Keratinocyte (primary cell): ENCODE results near the gene CD36. TPM values are rescaled to one million over a fixed set of nuclear protein-coding genes. Genes with fewer than 3 reads are reported as not detected.

ENCODE experiments used
- DNase-seq: peaks from one replicate; pipeline ENCODE4 v3.0.0-alpha.2; 2011; ENCODE audit warnings: low read depth, missing footprints, low spot score
- FAIRE-seq: peaks from 2 replicates; lab custom pipeline; 2011; peaks lifted over from hg19 to GRCh38; lab: Jason Lieb, UNC
- H2AFZ ChIP-seq: 2 replicates; pipeline ENCODE4 v1.6.0; 2012; ENCODE audit warnings: low read length, control low read depth, inconsistent platforms; ENCODE audit not compliant: control insufficient read depth
- H3K27ac ChIP-seq: 2 replicates; pipeline ENCODE4 v1.5.1; 2011; ENCODE audit warnings: low read length; ENCODE audit not compliant: control insufficient read depth, insufficient read depth
- H3K27me3 ChIP-seq: 3 replicates; pipeline ENCODE4 v1.6.0; 2011; ENCODE audit warnings: low read length; ENCODE audit not compliant: control insufficient read depth, insufficient read depth; ENCODE audit errors: extremely low read depth
- H3K36me3 ChIP-seq, 2 experiments: 2 replicates in 1 of 2; 3 replicates in 1 of 2; pipeline ENCODE4 v1.5.1; 2011; ENCODE audit warnings: low read length in 2 of 2, mild to moderate bottlenecking in 1 of 2; ENCODE audit not compliant: control insufficient read depth in 2 of 2, insufficient read depth in 2 of 2; ENCODE audit errors: extremely low read depth in 1 of 2
- H3K4me1 ChIP-seq: 3 replicates; pipeline ENCODE4 v1.5.1; 2011; ENCODE audit warnings: low read length; ENCODE audit not compliant: control insufficient read depth, insufficient read depth; ENCODE audit errors: extremely low read depth
- H3K4me2 ChIP-seq: 3 replicates; pipeline ENCODE4 v1.6.0; 2011; ENCODE audit warnings: low read depth, low read length; ENCODE audit not compliant: control insufficient read depth, insufficient read depth; ENCODE audit errors: extremely low read depth
- H3K4me3 ChIP-seq, 3 experiments: fragments of 200-600 bp in 1 of 3; sonication (generic) in 1 of 3; 2 replicates in 2 of 3; 3 replicates in 1 of 3; pipeline ENCODE4 v1.5.1; 2011 to 2016; ENCODE audit warnings: low read length in 3 of 3, mild to moderate bottlenecking in 3 of 3, control low read depth in 2 of 3, inconsistent platforms in 1 of 3, low read depth in 1 of 3, mixed read lengths in 1 of 3, mixed run types in 1 of 3, moderate library complexity in 1 of 3; ENCODE audit not compliant: control insufficient read depth in 2 of 3, insufficient read depth in 2 of 3; ENCODE audit errors: extremely low read depth in 1 of 3
- H3K79me2 ChIP-seq: 2 replicates; pipeline ENCODE4 v1.6.0; 2012; ENCODE audit warnings: low read length; ENCODE audit not compliant: control insufficient read depth, insufficient read depth
- H3K9ac ChIP-seq: 3 replicates; pipeline ENCODE4 v1.6.0; 2011; ENCODE audit warnings: low read length; ENCODE audit not compliant: control insufficient read depth, insufficient read depth; ENCODE audit errors: extremely low read depth
- H3K9me1 ChIP-seq: 3 replicates; pipeline ENCODE4 v1.6.0; 2011; ENCODE audit warnings: low read length; ENCODE audit not compliant: control insufficient read depth, insufficient read depth; ENCODE audit errors: extremely low read depth
- H3K9me3 ChIP-seq: 2 replicates; pipeline ENCODE4 v1.5.1; 2012; ENCODE audit warnings: low read depth, low read length; ENCODE audit not compliant: control insufficient read depth
- H4K20me1 ChIP-seq: 3 replicates; pipeline ENCODE4 v1.6.0; 2011; ENCODE audit warnings: low read length; ENCODE audit not compliant: control insufficient read depth, insufficient read depth; ENCODE audit errors: extremely low read depth
- EZH2 ChIP-seq: IDR thresholded peaks from one replicate; pipeline ENCODE4 v1.6.1; 2012; ENCODE audit warnings: inconsistent platforms, mild to moderate bottlenecking, low read length, moderate library complexity
- dilution Hi-C: fragments of 300-500 bp; cut with MboI; formaldehyde crosslinking; loops from one replicate; pipeline ENCODE4 v1.7.0; 2020; ENCODE audit warnings: low sequenced_read_pairs; ENCODE audit not compliant: extremely low pct_ligation_motif_present
- polyA plus RNA-seq, 5 experiments: library from polyadenylated mRNA; depleted of rRNA in 3 of 5; stranded (reverse) in 3 of 5; stranded (forward) in 1 of 5; unstranded in 1 of 5; fragments of >200 nt; gene quantifications; 1 replicate in 1 of 5; 2 replicates in 3 of 5; 3 replicates in 1 of 5; pipeline versions ENCODE4 v1.2.1 to v1.2.3, GENCODE V29; 2011 to 2012; ENCODE audit warnings: missing spikeins in 2 of 5, low read depth in 1 of 5, low replicate concordance in 1 of 5
- TF ChIP-seq, protein P1 (sequence below), 3 experiments: IDR thresholded peaks in 1 of 3; conservative IDR thresholded peaks in 1 of 3; optimal IDR thresholded peaks in 1 of 3; 2 replicates in 2 of 3; 3 replicates in 1 of 3; pipeline versions ENCODE3 to v1.5.1; 2011; ENCODE audit warnings: low read length in 3 of 3, mild to moderate bottlenecking in 3 of 3, moderate library complexity in 2 of 3, control low read depth in 1 of 3, inconsistent platforms in 1 of 3; ENCODE audit not compliant: insufficient read depth in 2 of 3; ENCODE audit errors: extremely low read depth in 1 of 3

Gene CD36
- polyA plus RNA-seq, 1 donor (not counting 4 experiments of a cell fraction or from before 2014, with no cell fraction given): 0.59 TPM

DNA sequence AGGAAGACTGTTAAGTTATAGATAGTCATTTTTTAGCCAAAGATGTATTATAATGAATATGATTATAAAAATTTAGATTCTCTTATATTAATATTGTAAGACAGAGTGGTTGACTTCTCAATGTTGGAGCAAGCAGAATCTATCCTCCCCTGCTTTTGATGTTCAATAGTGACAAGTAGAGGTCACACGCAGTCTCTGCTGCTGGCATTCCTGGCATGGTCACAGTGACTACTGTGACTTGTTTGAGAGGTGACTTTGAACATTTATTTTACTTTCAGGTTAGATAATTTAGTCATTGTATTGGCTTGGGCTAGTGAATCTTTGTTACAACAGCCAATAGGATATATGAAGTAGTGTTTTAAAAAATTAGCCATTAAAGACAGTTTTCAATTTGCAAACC lies 13.7 kb upstream of the CD36 start:
- Histone ChIP-seq H3K9ac (no peak overlapping the region), H3K4me1 (peaks cover 4% of the 10 kb centered on the region), H3K27me3 (no peaks in the 10 kb centered on the region), H3K4me3 (no peak overlapping the region), H3K27ac (no peak overlapping the region), H3K9me1 (no peaks in the 10 kb centered on the region), H3K4me2 (no peak overlapping the region), H3K79me2 (no peaks in the 10 kb centered on the region), H3K9me3 (no peaks in the 10 kb centered on the region), H4K20me1 (no peaks in the 10 kb centered on the region), H2AFZ (no peak overlapping the region), H3K36me3 (no peaks in the 10 kb centered on the region)
- DNase-seq: no peak
- dilution Hi-C loops: no loop called here
- no peak for FAIRE-seq
- TF ChIP-seq, protein P1, sequence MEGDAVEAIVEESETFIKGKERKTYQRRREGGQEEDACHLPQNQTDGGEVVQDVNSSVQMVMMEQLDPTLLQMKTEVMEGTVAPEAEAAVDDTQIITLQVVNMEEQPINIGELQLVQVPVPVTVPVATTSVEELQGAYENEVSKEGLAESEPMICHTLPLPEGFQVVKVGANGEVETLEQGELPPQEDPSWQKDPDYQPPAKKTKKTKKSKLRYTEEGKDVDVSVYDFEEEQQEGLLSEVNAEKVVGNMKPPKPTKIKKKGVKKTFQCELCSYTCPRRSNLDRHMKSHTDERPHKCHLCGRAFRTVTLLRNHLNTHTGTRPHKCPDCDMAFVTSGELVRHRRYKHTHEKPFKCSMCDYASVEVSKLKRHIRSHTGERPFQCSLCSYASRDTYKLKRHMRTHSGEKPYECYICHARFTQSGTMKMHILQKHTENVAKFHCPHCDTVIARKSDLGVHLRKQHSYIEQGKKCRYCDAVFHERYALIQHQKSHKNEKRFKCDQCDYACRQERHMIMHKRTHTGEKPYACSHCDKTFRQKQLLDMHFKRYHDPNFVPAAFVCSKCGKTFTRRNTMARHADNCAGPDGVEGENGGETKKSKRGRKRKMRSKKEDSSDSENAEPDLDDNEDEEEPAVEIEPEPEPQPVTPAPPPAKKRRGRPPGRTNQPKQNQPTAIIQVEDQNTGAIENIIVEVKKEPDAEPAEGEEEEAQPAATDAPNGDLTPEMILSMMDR (optimal IDR thresholded peaks at IDR 0.05 in 1 of 3, IDR thresholded peaks at IDR 0.05 in 1 of 3, conservative IDR thresholded peaks at IDR 0.05 in 1 of 3; ENCODE audit: extremely low read depth in 1 of 3, insufficient read depth in 2 of 3, low read length in 3 of 3): no peak
- TF ChIP-seq EZH2: no peak

DNA sequence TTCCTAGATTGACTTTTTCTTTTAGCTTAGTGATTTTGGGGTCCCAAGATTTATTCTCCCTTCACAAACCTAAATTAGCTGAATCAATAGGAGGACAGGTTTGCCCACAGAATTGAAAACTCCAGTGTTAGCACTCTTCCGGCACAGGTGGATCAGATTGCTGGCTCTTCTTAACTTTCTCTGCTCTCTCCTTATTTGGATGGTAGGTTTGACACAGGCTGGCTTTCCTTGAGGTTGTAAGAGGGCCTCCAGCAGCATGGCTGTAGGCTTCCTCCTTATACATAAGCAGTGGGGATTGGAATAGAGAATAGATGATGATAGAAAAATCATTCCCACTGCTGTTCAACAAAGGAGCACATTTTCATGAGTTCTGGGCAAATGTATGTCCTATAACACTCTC lies 9.4 kb upstream of the CD36 start:
- no peaks in the 10 kb centered on the region for H3K9me1 ChIP-seq
- H3K4me3 ChIP-seq: no peak overlapping the region
- H2AFZ ChIP-seq: no peak overlapping the region
- H3K36me3 ChIP-seq: no peaks in the 10 kb centered on the region
- H3K9ac ChIP-seq: no peak overlapping the region
- H3K27ac ChIP-seq: no peak overlapping the region
- H3K9me3 ChIP-seq: no peaks in the 10 kb centered on the region
- dilution Hi-C loops: no loop called here
- H3K79me2 ChIP-seq: no peaks in the 10 kb centered on the region
- H4K20me1 ChIP-seq: no peaks in the 10 kb centered on the region
- H3K4me2 ChIP-seq: no peak overlapping the region
- no peaks in the 10 kb centered on the region for H3K4me1 ChIP-seq
- DNase-seq (no peak), FAIRE-seq (no peak)
- H3K27me3 ChIP-seq: no peaks in the 10 kb centered on the region
- TF ChIP-seq, protein P1 (optimal IDR thresholded peaks at IDR 0.05 in 1 of 3, IDR thresholded peaks at IDR 0.05 in 1 of 3, conservative IDR thresholded peaks at IDR 0.05 in 1 of 3; ENCODE audit: extremely low read depth in 1 of 3, insufficient read depth in 2 of 3, low read length in 3 of 3): no peak
- no peak for TF ChIP-seq EZH2
